GM15510 (cell line): Measurements from ENCODE around the gene HOMEZ.

Source experiments
- POLR2A ChIP-seq: IDR thresholded peaks from 3 replicates; pipeline ENCODE4 v1.6.1; 2011; ENCODE audit warnings: borderline replicate concordance; ENCODE audit not compliant: insufficient read length; ENCODE audit errors: extremely low read depth

HOMEZ gene

GRCh38 chr14:23297611-23298277 is 11.8 kb upstream of the HOMEZ start:
- TF ChIP-seq POLR2A: no peak

GRCh38 chr14:23297096-23297495 is 11.2 kb upstream of the HOMEZ start:
- TF ChIP-seq POLR2A: no peak

GRCh38 chr14:23296012-23296777 is 10.3 kb upstream of the HOMEZ start:
- TF ChIP-seq POLR2A: no peak

- no peak for TF ChIP-seq POLR2A
Measured at GRCh38 chr14:23294734-23295561, 9.0 kb upstream of the HOMEZ start.

- no peak for TF ChIP-seq POLR2A
Measured at GRCh38 chr14:23286902-23287479, 1.1 kb upstream of the HOMEZ start.

GRCh38 chr14:23285530-23286019 is 357 bp downstream of the HOMEZ start:
- no peak for TF ChIP-seq POLR2A

- peak; percentile 21 for TF ChIP-seq POLR2A
Measured at GRCh38 chr14:23284654-23285529, 1.0 kb downstream of the HOMEZ start.

GRCh38 chr14:23281247-23281646 is 4.7 kb downstream of the HOMEZ start:
- TF ChIP-seq POLR2A: no peak

- no peak for TF ChIP-seq POLR2A
Measured at GRCh38 chr14:23277189-23277588, 8.7 kb downstream of the HOMEZ start.

GRCh38 chr14:23275412-23275811 is 10.5 kb downstream of the HOMEZ start:
- no peak for TF ChIP-seq POLR2A

- no peak for TF ChIP-seq POLR2A
Measured at GRCh38 chr14:23269193-23269592, 16.7 kb downstream of the HOMEZ start.

GRCh38 chr14:23259426-23259825 is 26.5 kb downstream of the HOMEZ start:
- no peak for TF ChIP-seq POLR2A

- TF ChIP-seq POLR2A: no peak
Measured at GRCh38 chr14:23258256-23258655, 27.7 kb downstream of the HOMEZ start.
